Right lobe of liver (tissue), 4 donors: ENCODE results near the gene GABPA.

ENCODE experiments used
- CTCF ChIP-seq, 4 donors: fragments of 200-600 bp in 3 of 4; fragments of 450-650 bp in 1 of 4; IDR thresholded peaks; one replicate each; pipeline versions ENCODE4 v1.5.1 to v1.8.0; 2016 to 2022; ENCODE audit warnings: antibody characterized with exemption in 4 of 4, mild to moderate bottlenecking in 2 of 4
- POLR2A ChIP-seq: fragments of 450-650 bp; IDR thresholded peaks from one replicate; pipeline ENCODE4 v1.6.1; 2017; ENCODE audit warnings: antibody characterized with exemption, mild to moderate bottlenecking
- donor health status: DM: no; HTN: no; CAD: no.
- donor health status: DM: no; HTN: no; CAD: no.
- donor health status: DM: no; HTN: yes; CAD: no.

DNA sequence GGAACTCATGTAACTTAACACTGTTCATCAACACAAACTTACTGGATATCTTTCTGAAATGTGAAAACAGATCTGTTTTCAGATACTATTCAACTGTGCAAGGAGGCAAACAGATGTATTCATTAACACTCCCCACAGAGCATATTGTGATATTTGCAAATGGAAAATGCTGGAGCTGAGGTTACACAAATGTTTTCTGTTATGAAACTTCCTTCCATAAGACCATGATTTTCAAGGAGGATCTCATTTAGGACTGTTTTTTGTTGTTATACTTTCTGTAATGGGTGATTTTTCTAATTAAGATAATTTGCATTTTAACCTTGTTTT, 56.1 kb downstream of the GABPA start:
- TF ChIP-seq CTCF (IDR thresholded peaks at IDR 0.05) (no peak), POLR2A (no peak)
